Measurements from ENCODE around the gene HOXB2. TPM values are rescaled to one million over a fixed set of nuclear protein-coding genes. Genes with fewer than 3 reads are reported as not detected.

Gene HOXB2
- total and polyA plus RNA-seq, 9 of the 15 experiments (the other 6 are each of a cell fraction or from before 2014, with no cell fraction given): 2.1 to 97.7 (median 21.2) TPM

GRCh38 chr17:48555258-48556228 lies 10.6 kb upstream of the HOXB2 start (continued):
- peak; percentile 17 to 73; a peak in 1 of 4 replicates for TF ChIP-seq FOXK2 (conservative IDR thresholded peaks at IDR 0.05 in 1 of 2, IDR thresholded peaks at IDR 0.05 in 1 of 2; ENCODE audit: low read depth in 2 of 2)
- peak; percentile 78 for TF ChIP-seq MITF (IDR thresholded peaks at IDR 0.05)
- TF ChIP-seq ZBTB9 (CRISPR knock-in tag; IDR thresholded peaks at IDR 0.05): no peak
- peak; percentile 92 for TF ChIP-seq RNF2 (IDR thresholded peaks at IDR 0.05)
- TF ChIP-seq MTA3 (IDR thresholded peaks at IDR 0.05; ENCODE audit: borderline replicate concordance): no peak
- TF ChIP-seq ZKSCAN8 (CRISPR knock-in tag; IDR thresholded peaks at IDR 0.05): 0 out of 2 replicates have a peak, but pooled peaks have one; percentile 43
- TF ChIP-seq MYC (IDR thresholded peaks at IDR 0.05; ENCODE audit: low read depth, low read length): peak; percentile 50; the same call in 1 of the 2 replicates
- TF ChIP-seq MYC (CRISPR knock-in tag; IDR thresholded peaks at IDR 0.05; ENCODE audit: borderline replicate concordance, low read depth): no peak
- TF ChIP-seq ESRRB (CRISPR knock-in tag; IDR thresholded peaks at IDR 0.05; ENCODE audit: borderline replicate concordance): no peak
- peak; percentile 10 for TF ChIP-seq RBM25 (IDR thresholded peaks at IDR 0.05; ENCODE audit: low read depth, low read length, severe bottlenecking)
- peak; percentile 68 for TF ChIP-seq HDAC3 (IDR thresholded peaks at IDR 0.05; ENCODE audit: borderline replicate concordance, partially characterized antibody)
- TF ChIP-seq IRF2 (CRISPR knock-in tag; IDR thresholded peaks at IDR 0.05): no peak
- peak; percentile 56; the same call in 1 of the 2 replicates for TF ChIP-seq ZNF740 (CRISPR knock-in tag; IDR thresholded peaks at IDR 0.05)
- TF ChIP-seq ZNF740 (tag; IDR thresholded peaks at IDR 0.05): peak in 1 of 2 experiments; percentile 56; a peak in 2 of 4 replicates
- no peak for TF ChIP-seq TBP (optimal IDR thresholded peaks at IDR 0.05; ENCODE audit: low read depth, low read length)
- no peak for TF ChIP-seq DEAF1 (CRISPR knock-in tag; IDR thresholded peaks at IDR 0.05)
- TF ChIP-seq UBTF (IDR thresholded peaks at IDR 0.05; ENCODE audit: borderline replicate concordance in 1 of 2, low read depth in 2 of 2, low read length in 2 of 2): no peak
- no peak for TF ChIP-seq ZNF121 (CRISPR knock-in tag; conservative IDR thresholded peaks at IDR 0.05)
- no peak for TF ChIP-seq ELF4 (CRISPR knock-in tag; IDR thresholded peaks at IDR 0.05)
